ENCODE measurements around the gene CNPY4. TPM values are rescaled to one million over a fixed set of nuclear protein-coding genes. Genes with fewer than 3 reads are reported as not detected.
A peak's percentile ranks its signal among the peaks of the same experiment; 100 is the strongest.

Gene CNPY4
- total and polyA plus RNA-seq, 2 experiments from 2014 or later = 13.8 to 18.4 TPM

- Histone ChIP-seq H3K27ac (peak overlapping the region; percentile 50), H3K27me3 (no peaks in the 10 kb centered on the region), H3K9me3 (ENCODE audit: low read depth) (no peaks in the 10 kb centered on the region), H3K4me3 (no peak overlapping the region), H3K4me1 (ENCODE audit: low read depth) (peaks cover 6% of the 10 kb centered on the region), H3K36me3 (peaks cover 19% of the 10 kb centered on the region)
- no peak for DNase-seq (ENCODE audit: low read depth in 1 of 2, low spot score in 1 of 2)
- TF ChIP-seq CTCF (IDR thresholded peaks at IDR 0.05; ENCODE audit: low read depth, low read length) = no peak
Measured at GRCh38 chr7:100154651-100155491, 35.4 kb downstream of the CNPY4 start.

- no peak for DNase-seq (ENCODE audit: low read depth in 1 of 2, low spot score in 1 of 2)
- Histone ChIP-seq H3K36me3 (peaks cover 19% of the 10 kb centered on the region), H3K4me3 (no peak overlapping the region), H3K9me3 (ENCODE audit: low read depth) (no peaks in the 10 kb centered on the region), H3K27ac (no peak overlapping the region), H3K27me3 (no peaks in the 10 kb centered on the region), H3K4me1 (ENCODE audit: low read depth) (peaks cover 6% of the 10 kb centered on the region)
- TF ChIP-seq CTCF (IDR thresholded peaks at IDR 0.05; ENCODE audit: low read depth, low read length) = no peak
Measured at GRCh38 chr7:100155553-100156317, 36.3 kb downstream of the CNPY4 start.

- H3K4me3 ChIP-seq = no peak overlapping the region
- DNase-seq (ENCODE audit: low read depth in 1 of 2, low spot score in 1 of 2) = no peak
Measured at GRCh38 chr7:100156331-100157068, 37.1 kb downstream of the CNPY4 start.

GRCh38 chr7:100157069-100157333 lies 37.6 kb downstream of the CNPY4 start:
- Histone ChIP-seq H3K4me1 (ENCODE audit: low read depth) (peaks cover 6% of the 10 kb centered on the region), H3K9me3 (ENCODE audit: low read depth) (no peaks in the 10 kb centered on the region), H3K27ac (peak overlapping the region; percentile 57), H3K4me3 (no peak overlapping the region), H3K27me3 (no peaks in the 10 kb centered on the region), H3K36me3 (peaks cover 19% of the 10 kb centered on the region)
- no peak for TF ChIP-seq CTCF (IDR thresholded peaks at IDR 0.05; ENCODE audit: low read depth, low read length)
- DNase-seq (ENCODE audit: low read depth in 1 of 2, low spot score in 1 of 2) = no peak

More at GRCh38 chr7:100156331-100157068, 37.1 kb downstream of the CNPY4 start:
- peaks cover 6% of the 10 kb centered on the region for H3K4me1 ChIP-seq (ENCODE audit: low read depth)
- H3K27ac ChIP-seq = peak overlapping the region; percentile 57
- H3K36me3 ChIP-seq = peaks cover 19% of the 10 kb centered on the region
- TF ChIP-seq CTCF (IDR thresholded peaks at IDR 0.05; ENCODE audit: low read depth, low read length) = no peak
- no peaks in the 10 kb centered on the region for H3K9me3 ChIP-seq (ENCODE audit: low read depth)
- H3K27me3 ChIP-seq = no peaks in the 10 kb centered on the region

GRCh38 chr7:100157334-100158228 lies 38.1 kb downstream of the CNPY4 start:
- peak overlapping the region; percentile 57 for H3K27ac ChIP-seq
- peaks cover 19% of the 10 kb centered on the region for H3K36me3 ChIP-seq
- peak; percentile 20 for TF ChIP-seq CTCF (IDR thresholded peaks at IDR 0.05; ENCODE audit: low read depth, low read length)
- H3K27me3 ChIP-seq = no peaks in the 10 kb centered on the region
- H3K9me3 ChIP-seq (ENCODE audit: low read depth) = no peaks in the 10 kb centered on the region
- H3K4me1 ChIP-seq (ENCODE audit: low read depth) = peaks cover 6% of the 10 kb centered on the region
- peak overlapping the region; percentile 91 for H3K4me3 ChIP-seq
- peak; percentile 52 to 61 for DNase-seq (ENCODE audit: low read depth in 1 of 2, low spot score in 1 of 2)

Data from cardiac muscle cell (in vitro differentiated cells and primary cell).